GM18505 (cell line): ENCODE data around the gene MTFR2.
"Not testable (repeated sequence)": the region's sequence is repeated elsewhere in the genome, so short reads cannot be mapped to it uniquely, and the experiment has no call there.

Source experiments
- ATAC-seq: cut with Tn5 transposase; IDR thresholded peaks from one replicate; pipeline ENCODE4 v1.9.1; 2021; ENCODE audit not compliant: unreplicated experiment
- POLR2A ChIP-seq: IDR thresholded peaks from 4 replicates; pipeline ENCODE4 v1.6.1; 2011; ENCODE audit warnings: borderline replicate concordance; ENCODE audit not compliant: insufficient read depth, insufficient read length; ENCODE audit errors: extremely low read depth

Gene MTFR2

GRCh38 chr6:136254851-136255466, 4.8 kb upstream of the MTFR2 start:
- no peak for TF ChIP-seq POLR2A
- ATAC-seq, result no peak

DNA sequence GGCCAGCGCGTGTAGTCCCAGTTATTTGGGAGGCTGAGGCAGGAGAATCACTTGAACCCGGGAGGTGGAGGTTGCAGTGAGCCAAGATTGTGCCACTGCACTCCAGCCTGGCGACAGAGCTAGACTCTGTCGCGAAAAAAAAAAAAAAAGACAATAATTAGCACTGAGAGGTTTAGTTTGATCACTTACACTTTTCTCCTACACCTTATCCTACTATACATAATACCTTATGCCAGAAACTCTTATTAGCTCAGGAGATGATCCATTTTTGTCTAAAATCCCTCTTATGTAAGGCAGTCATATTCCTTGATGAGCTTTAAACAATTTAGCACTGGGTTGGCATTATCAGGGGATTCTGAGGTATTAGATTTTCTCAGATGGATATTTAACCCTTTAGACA, 3.6 kb upstream of the MTFR2 start:
- no peak for TF ChIP-seq POLR2A
- ATAC-seq, result no peak

DNA sequence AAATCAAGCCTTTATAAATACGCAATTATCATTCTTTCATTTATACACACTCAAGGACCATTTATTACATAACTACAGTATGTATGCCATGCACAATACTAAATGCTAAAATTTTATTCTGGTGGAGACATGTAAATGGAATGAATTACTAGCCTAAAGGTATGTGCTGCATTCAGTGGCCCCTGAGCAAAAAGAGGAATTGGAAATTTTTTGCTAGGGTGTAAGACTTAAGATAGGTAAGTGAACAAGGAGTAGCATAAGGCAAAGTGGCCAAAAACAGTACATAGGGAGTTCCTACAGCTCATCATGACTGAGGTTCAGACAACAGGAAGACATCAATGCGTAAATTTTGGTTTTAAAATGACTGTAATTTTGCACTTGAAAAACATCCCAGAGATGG, 2.3 kb upstream of the MTFR2 start:
- no peak for TF ChIP-seq POLR2A
- ATAC-seq, result no peak

- no peak for ATAC-seq
- no peak for TF ChIP-seq POLR2A
These were observed 1.3 kb upstream of the MTFR2 start for GRCh38 chr6:136251394-136251793.

DNA sequence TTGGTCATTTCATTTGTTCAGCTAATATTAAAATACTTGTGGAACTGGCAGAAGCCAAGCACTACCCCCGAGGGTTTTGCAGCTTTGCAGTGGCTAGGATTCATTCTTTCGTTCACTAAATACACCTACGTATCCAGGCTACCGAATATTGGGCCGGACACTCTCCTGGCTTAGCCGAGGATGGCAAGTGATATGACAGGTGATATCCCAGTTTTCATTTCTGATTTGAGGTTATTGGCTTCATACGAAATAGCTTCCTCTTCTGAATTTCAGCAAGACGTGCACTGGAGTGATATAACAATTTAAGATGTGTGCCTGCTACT, 536 bp upstream of the MTFR2 start:
- no peak for TF ChIP-seq POLR2A
- ATAC-seq, result peak; percentile 8

DNA sequence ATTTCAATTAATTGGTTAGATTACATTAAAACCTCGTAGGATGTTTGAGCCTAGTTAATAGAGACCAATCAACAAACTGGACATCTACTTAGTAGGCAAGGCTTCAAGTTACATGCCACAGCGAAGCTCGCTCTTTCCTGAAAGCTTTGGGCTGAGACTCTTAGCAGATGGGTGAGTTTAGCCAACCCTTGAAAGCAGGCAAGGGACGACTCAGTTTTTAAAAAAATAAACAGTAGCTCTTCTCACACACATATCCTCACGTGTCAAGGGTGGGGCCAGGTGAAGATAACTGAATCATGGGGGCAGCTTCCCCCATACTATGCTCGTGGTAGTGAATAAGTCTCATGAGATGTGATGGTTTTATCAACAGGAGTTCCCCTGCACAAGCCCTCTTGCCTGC, 775 bp downstream of the MTFR2 start:
- no peak for TF ChIP-seq POLR2A
- ATAC-seq, result no peak

GRCh38 chr6:136244061-136244616, 6.0 kb downstream of the MTFR2 start:
- no peak for ATAC-seq
- no peak for TF ChIP-seq POLR2A

DNA sequence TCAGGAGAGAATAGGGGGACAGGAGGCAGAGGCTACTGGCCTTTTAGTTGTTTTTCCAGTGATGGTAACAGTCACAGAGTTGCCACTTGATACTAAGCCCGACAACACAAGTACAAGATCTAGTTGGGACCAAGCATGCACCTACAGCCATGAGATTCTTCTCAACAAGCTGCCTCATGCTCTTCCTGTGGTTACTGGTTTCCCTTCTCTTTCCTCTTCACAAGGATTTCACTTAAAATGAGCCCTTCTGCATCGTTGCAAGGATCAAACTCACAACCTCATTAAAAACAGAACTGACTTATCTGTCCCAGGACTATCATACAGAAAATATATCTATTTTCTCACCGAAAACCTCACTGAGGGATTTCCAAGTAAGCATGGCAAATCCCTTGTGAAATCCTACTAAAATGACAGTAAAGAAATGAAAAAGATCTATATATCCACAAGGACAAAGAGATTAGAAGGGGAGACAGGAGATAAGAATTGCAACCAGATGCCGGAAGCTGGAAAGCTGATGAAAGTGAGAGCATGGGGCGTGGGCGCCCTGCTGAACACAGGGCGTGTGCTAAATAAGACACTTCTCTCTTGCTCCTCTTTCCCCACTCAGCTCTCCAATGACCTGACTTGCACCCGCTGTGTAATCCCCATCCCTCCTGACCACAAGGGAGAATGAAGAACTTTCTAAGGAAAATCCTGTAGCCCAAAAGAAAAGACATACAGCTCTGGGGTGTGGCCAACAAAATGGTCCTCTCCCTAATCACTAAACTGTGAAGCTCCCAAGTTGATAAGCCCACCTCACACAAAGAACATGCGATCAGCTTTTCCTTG, 13.4 kb downstream of the MTFR2 start:
- no peak for ATAC-seq
- TF ChIP-seq POLR2A, result no peak

- TF ChIP-seq POLR2A, result no peak
- ATAC-seq, result no peak
These were observed 14.9 kb downstream of the MTFR2 start for GRCh38 chr6:136235233-136235564.

GRCh38 chr6:136232701-136233100, 17.4 kb downstream of the MTFR2 start:
- ATAC-seq, result no peak
- no peak for TF ChIP-seq POLR2A

DNA sequence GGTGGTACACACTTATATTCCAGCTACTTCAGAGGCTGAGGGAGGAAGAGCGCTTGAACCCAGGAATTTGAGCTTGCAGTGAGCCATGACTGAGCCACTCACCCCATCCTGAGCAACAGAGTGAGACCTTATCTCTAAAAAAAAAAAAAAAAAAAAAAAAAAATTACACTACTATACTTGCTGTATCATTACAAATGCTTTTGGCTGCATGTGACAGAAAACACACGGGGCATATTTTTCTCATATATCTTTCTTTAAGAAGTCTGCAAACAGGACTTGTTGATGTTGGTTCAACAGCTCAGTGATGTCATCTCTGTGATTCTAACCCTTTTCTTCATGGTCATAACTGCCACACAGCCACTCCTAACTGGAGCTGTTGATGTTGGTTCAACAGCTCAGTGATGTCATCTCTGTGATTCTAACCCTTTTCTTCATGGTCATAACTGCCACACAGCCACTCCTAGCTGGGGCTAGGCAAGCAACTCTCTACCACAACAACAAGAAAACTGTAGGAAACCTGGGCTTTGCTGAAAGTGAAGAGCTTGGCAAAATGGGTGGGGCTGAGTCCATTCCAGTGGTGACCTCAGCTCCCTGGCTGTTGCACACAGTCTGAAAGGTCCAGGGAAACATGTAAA, 19.8 kb downstream of the MTFR2 start:
- ATAC-seq, result no peak
- TF ChIP-seq POLR2A, result no peak

- TF ChIP-seq POLR2A, result no peak
- ATAC-seq, result peak; percentile 57
These were observed 21.3 kb downstream of the MTFR2 start for GRCh38 chr6:136228814-136229213.

- peak; percentile 25 for ATAC-seq
- TF ChIP-seq POLR2A, result no peak
These were observed 23.3 kb downstream of the MTFR2 start for GRCh38 chr6:136226674-136227377.

GRCh38 chr6:136226027-136226673, 24.0 kb downstream of the MTFR2 start:
- peak; percentile 58 for ATAC-seq
- no peak for TF ChIP-seq POLR2A

GRCh38 chr6:136225496-136225895, 24.6 kb downstream of the MTFR2 start:
- TF ChIP-seq POLR2A, result no peak
- ATAC-seq, result no peak

- not testable (repeated sequence) for ATAC-seq
These were observed 25.1 kb downstream of the MTFR2 start for GRCh38 chr6:136224974-136225373.
